GM19193 (cell line): ENCODE data around the gene CCDC197.

Experiments used
- POLR2A ChIP-seq: IDR thresholded peaks from 4 replicates; pipeline ENCODE4 v1.6.1; 2011; ENCODE audit not compliant: insufficient read depth, insufficient read length; ENCODE audit errors: extremely low read depth

CCDC197 gene

GRCh38 chr14:93980456-93981201 is 16.5 kb upstream of the CCDC197 start:
- no peak for TF ChIP-seq POLR2A

- no peak for TF ChIP-seq POLR2A
These were observed 15.5 kb upstream of the CCDC197 start for GRCh38 chr14:93981316-93982229.

GRCh38 chr14:93982230-93983007 is 14.7 kb upstream of the CCDC197 start:
- no peak for TF ChIP-seq POLR2A

GRCh38 chr14:93984070-93984469 is 13.0 kb upstream of the CCDC197 start:
- TF ChIP-seq POLR2A = no peak

GRCh38 chr14:93984987-93985410 is 12.1 kb upstream of the CCDC197 start:
- no peak for TF ChIP-seq POLR2A

- TF ChIP-seq POLR2A = no peak
These were observed 10.1 kb upstream of the CCDC197 start for GRCh38 chr14:93986955-93987354.

- TF ChIP-seq POLR2A = no peak
These were observed 9.7 kb upstream of the CCDC197 start for GRCh38 chr14:93987376-93987775.

- no peak for TF ChIP-seq POLR2A
These were observed 9.2 kb upstream of the CCDC197 start for GRCh38 chr14:93987815-93988476.

- no peak for TF ChIP-seq POLR2A
These were observed 7.2 kb upstream of the CCDC197 start for GRCh38 chr14:93989939-93990338.

- TF ChIP-seq POLR2A = no peak
These were observed 5.9 kb upstream of the CCDC197 start for GRCh38 chr14:93991212-93991611.

- no peak for TF ChIP-seq POLR2A
These were observed 5.5 kb upstream of the CCDC197 start for GRCh38 chr14:93991649-93992048.

- no peak for TF ChIP-seq POLR2A
These were observed 3.7 kb upstream of the CCDC197 start for GRCh38 chr14:93993382-93993781.

- no peak for TF ChIP-seq POLR2A
These were observed 2.0 kb upstream of the CCDC197 start for GRCh38 chr14:93994919-93995682.
